ENCODE measurements around the gene EPG5.

EPG5 gene

DNA sequence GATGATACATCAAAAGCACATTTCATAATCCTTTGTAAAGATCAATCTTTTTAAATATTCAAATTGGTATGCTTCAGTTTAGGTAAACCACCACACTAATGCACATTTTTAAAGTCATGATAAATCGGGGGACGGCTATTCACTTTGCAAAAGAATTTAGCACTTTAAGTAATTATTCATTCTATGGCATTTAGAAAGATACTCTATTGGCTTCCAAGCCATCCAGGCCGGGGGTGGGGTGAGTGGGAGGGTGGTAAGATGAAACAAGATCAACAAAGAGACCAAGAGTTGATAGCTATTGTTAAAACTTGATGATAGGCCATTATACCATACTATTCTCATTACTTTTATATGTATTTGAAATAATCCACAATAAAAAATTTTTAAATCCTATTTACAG lies 41.0 kb downstream of the EPG5 start:
- peaks cover 37 to 73% of the 10 kb centered on the region in 2 donors for H3K36me3 ChIP-seq (ENCODE audit: control insufficient read depth in 1 of 2, insufficient read depth in 2 of 2, low read length in 2 of 2)

GRCh38 chr18:45923138-45923537 lies 44.0 kb downstream of the EPG5 start:
- H3K4me1 ChIP-seq (ENCODE audit: control insufficient read depth in 1 of 2, insufficient read depth in 2 of 2, low read length in 2 of 2) = no peaks in the 10 kb centered on the region
- H3K9ac ChIP-seq (ENCODE audit: low read depth in 1 of 2, low read length in 2 of 2) = no peak overlapping the region
- H3K27me3 ChIP-seq (ENCODE audit: control insufficient read depth in 1 of 2, insufficient read depth in 2 of 2, low read length in 2 of 2) = no peaks in the 10 kb centered on the region
- no peak overlapping the region for H3K27ac ChIP-seq (ENCODE audit: low read depth, low read length)
- peaks cover 31 to 72% of the 10 kb centered on the region in 2 donors for H3K36me3 ChIP-seq (ENCODE audit: control insufficient read depth in 1 of 2, insufficient read depth in 2 of 2, low read length in 2 of 2)
- H3K9me3 ChIP-seq (ENCODE audit: control insufficient read depth in 1 of 2, low read length in 2 of 2) = no peaks in the 10 kb centered on the region
- no peak overlapping the region for H3K4me3 ChIP-seq (ENCODE audit: low read depth in 1 of 2, low read length in 2 of 2)

More for the DNA sequence above, 41.0 kb downstream of the EPG5 start:
- Histone ChIP-seq H3K4me3 (ENCODE audit: low read depth in 1 of 2, low read length in 2 of 2) (no peak overlapping the region), H3K27me3 (ENCODE audit: control insufficient read depth in 1 of 2, insufficient read depth in 2 of 2, low read length in 2 of 2) (no peaks in the 10 kb centered on the region), H3K9ac (ENCODE audit: low read depth in 1 of 2, low read length in 2 of 2) (no peak overlapping the region), H3K27ac (ENCODE audit: low read depth, low read length) (no peak overlapping the region), H3K4me1 (ENCODE audit: control insufficient read depth in 1 of 2, insufficient read depth in 2 of 2, low read length in 2 of 2) (no peaks in the 10 kb centered on the region), H3K9me3 (ENCODE audit: control insufficient read depth in 1 of 2, low read length in 2 of 2) (no peaks in the 10 kb centered on the region)

GRCh38 chr18:45920367-45920766 lies 46.8 kb downstream of the EPG5 start:
- H3K4me3 ChIP-seq (ENCODE audit: low read depth in 1 of 2, low read length in 2 of 2) = no peak overlapping the region
- no peak overlapping the region for H3K27ac ChIP-seq (ENCODE audit: low read depth, low read length)
- no peaks in the 10 kb centered on the region for H3K9me3 ChIP-seq (ENCODE audit: control insufficient read depth in 1 of 2, low read length in 2 of 2)
- no peaks in the 10 kb centered on the region for H3K4me1 ChIP-seq (ENCODE audit: control insufficient read depth in 1 of 2, insufficient read depth in 2 of 2, low read length in 2 of 2)
- H3K9ac ChIP-seq (ENCODE audit: low read depth in 1 of 2, low read length in 2 of 2) = no peak overlapping the region
- peaks cover 40 to 83% of the 10 kb centered on the region in 2 donors for H3K36me3 ChIP-seq (ENCODE audit: control insufficient read depth in 1 of 2, insufficient read depth in 2 of 2, low read length in 2 of 2)
- H3K27me3 ChIP-seq (ENCODE audit: control insufficient read depth in 1 of 2, insufficient read depth in 2 of 2, low read length in 2 of 2) = no peaks in the 10 kb centered on the region

DNA sequence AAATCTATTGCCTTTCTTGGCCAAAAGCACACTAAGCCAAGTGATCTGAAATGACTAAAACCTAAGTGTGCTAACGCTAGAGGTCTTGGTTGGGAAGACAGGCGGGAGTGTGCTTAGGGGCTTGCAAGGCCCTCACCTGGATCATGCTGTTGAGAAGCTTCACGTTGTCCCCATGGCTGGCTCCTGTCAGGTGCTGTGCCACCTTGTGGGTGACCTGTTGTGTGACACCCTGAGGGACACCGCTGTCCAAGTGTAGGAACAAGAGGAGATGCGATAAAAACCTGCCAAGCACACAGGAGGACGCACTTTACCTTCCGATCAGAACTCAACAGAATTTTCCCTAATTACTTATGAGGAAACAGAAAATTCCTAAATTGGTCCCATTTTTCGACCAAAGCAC lies 50.8 kb downstream of the EPG5 start:
- Histone ChIP-seq H3K27me3 (ENCODE audit: control insufficient read depth in 1 of 2, insufficient read depth in 2 of 2, low read length in 2 of 2) (no peaks in the 10 kb centered on the region), H3K4me1 (ENCODE audit: control insufficient read depth in 1 of 2, insufficient read depth in 2 of 2, low read length in 2 of 2) (no peaks in the 10 kb centered on the region), H3K4me3 (ENCODE audit: low read depth in 1 of 2, low read length in 2 of 2) (no peak overlapping the region), H3K9me3 (ENCODE audit: control insufficient read depth in 1 of 2, low read length in 2 of 2) (no peaks in the 10 kb centered on the region), H3K36me3 (ENCODE audit: control insufficient read depth in 1 of 2, insufficient read depth in 2 of 2, low read length in 2 of 2) (peaks cover 38 to 78% of the 10 kb centered on the region in 2 donors), H3K9ac (ENCODE audit: low read depth in 1 of 2, low read length in 2 of 2) (no peak overlapping the region), H3K27ac (ENCODE audit: low read depth, low read length) (no peak overlapping the region)

GRCh38 chr18:45913276-45913675 lies 53.9 kb downstream of the EPG5 start:
- no peaks in the 10 kb centered on the region for H3K27me3 ChIP-seq (ENCODE audit: control insufficient read depth in 1 of 2, insufficient read depth in 2 of 2, low read length in 2 of 2)
- H3K9me3 ChIP-seq (ENCODE audit: control insufficient read depth in 1 of 2, low read length in 2 of 2) = no peaks in the 10 kb centered on the region
- H3K9ac ChIP-seq (ENCODE audit: low read depth in 1 of 2, low read length in 2 of 2) = no peak overlapping the region
- H3K4me3 ChIP-seq (ENCODE audit: low read depth in 1 of 2, low read length in 2 of 2) = no peak overlapping the region
- peaks cover 41 to 75% of the 10 kb centered on the region in 2 donors for H3K36me3 ChIP-seq (ENCODE audit: control insufficient read depth in 1 of 2, insufficient read depth in 2 of 2, low read length in 2 of 2)
- no peaks in the 10 kb centered on the region for H3K4me1 ChIP-seq (ENCODE audit: control insufficient read depth in 1 of 2, insufficient read depth in 2 of 2, low read length in 2 of 2)
- H3K27ac ChIP-seq (ENCODE audit: low read depth, low read length) = no peak overlapping the region

GRCh38 chr18:45910405-45911023 lies 56.6 kb downstream of the EPG5 start:
- Histone ChIP-seq H3K27ac (ENCODE audit: low read depth, low read length) (no peak overlapping the region), H3K9ac (ENCODE audit: low read depth in 1 of 2, low read length in 2 of 2) (no peak overlapping the region), H3K36me3 (ENCODE audit: control insufficient read depth in 1 of 2, insufficient read depth in 2 of 2, low read length in 2 of 2) (peaks cover 40 to 76% of the 10 kb centered on the region in 2 donors), H3K27me3 (ENCODE audit: control insufficient read depth in 1 of 2, insufficient read depth in 2 of 2, low read length in 2 of 2) (no peaks in the 10 kb centered on the region), H3K4me1 (ENCODE audit: control insufficient read depth in 1 of 2, insufficient read depth in 2 of 2, low read length in 2 of 2) (no peaks in the 10 kb centered on the region), H3K4me3 (ENCODE audit: low read depth in 1 of 2, low read length in 2 of 2) (no peak overlapping the region), H3K9me3 (ENCODE audit: control insufficient read depth in 1 of 2, low read length in 2 of 2) (no peaks in the 10 kb centered on the region)

DNA sequence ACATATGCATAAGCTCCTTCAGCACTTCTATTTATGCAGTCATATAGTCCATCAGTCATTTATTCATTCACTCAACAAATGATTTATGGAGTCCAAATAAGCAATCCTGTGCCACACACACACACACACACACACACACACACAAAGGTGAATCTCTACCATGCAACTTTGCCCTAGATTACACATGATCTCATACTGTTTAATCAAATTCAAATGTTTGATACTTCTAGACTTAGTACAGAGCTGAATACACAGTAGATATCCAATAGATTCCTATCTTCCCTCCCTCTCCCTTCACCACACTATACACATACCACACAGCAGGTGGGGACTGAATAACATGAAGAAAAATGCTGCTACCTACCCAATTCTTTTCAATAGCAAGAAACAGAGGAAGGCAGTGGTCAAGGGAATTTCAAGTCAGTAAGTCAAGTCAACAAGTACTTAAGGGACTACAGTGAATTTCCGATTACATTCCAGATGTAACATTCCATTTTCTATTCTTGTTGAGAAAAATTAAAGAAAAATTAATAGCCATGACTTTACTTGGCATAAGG lies 65.4 kb downstream of the EPG5 start:
- no peak overlapping the region for H3K27ac ChIP-seq (ENCODE audit: low read depth, low read length)
- H3K9ac ChIP-seq (ENCODE audit: low read depth in 1 of 2, low read length in 2 of 2) = no peak overlapping the region
- no peak overlapping the region for H3K4me3 ChIP-seq (ENCODE audit: low read depth in 1 of 2, low read length in 2 of 2)
- H3K4me1 ChIP-seq (ENCODE audit: control insufficient read depth in 1 of 2, insufficient read depth in 2 of 2, low read length in 2 of 2) = no peaks in the 10 kb centered on the region
- peaks cover 35 to 68% of the 10 kb centered on the region in 2 donors for H3K36me3 ChIP-seq (ENCODE audit: control insufficient read depth in 1 of 2, insufficient read depth in 2 of 2, low read length in 2 of 2)
- no peaks in the 10 kb centered on the region for H3K27me3 ChIP-seq (ENCODE audit: control insufficient read depth in 1 of 2, insufficient read depth in 2 of 2, low read length in 2 of 2)
- H3K9me3 ChIP-seq (ENCODE audit: control insufficient read depth in 1 of 2, low read length in 2 of 2) = no peaks in the 10 kb centered on the region

DNA sequence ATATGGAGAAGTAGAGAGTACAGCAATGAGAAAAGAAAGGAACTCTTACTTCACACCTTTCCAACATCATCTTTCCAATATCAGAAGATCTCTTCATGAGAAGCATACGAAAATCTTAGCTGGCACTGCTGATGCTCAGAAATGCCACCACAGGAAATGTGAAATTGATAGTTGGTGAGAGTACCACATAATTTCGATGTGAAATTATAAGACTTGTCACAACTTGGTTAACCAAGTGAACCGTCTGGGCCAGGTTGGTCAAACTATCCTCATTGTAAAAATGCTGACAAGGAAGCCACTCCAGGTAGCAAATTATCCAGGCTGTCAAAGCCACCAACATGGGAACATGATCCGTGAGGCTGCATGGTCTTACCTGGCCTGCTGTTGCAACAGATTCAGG lies 66.5 kb downstream of the EPG5 start:
- Histone ChIP-seq H3K9me3 (ENCODE audit: control insufficient read depth in 1 of 2, low read length in 2 of 2) (no peaks in the 10 kb centered on the region), H3K9ac (ENCODE audit: low read depth in 1 of 2, low read length in 2 of 2) (no peak overlapping the region), H3K27me3 (ENCODE audit: control insufficient read depth in 1 of 2, insufficient read depth in 2 of 2, low read length in 2 of 2) (no peaks in the 10 kb centered on the region), H3K4me1 (ENCODE audit: control insufficient read depth in 1 of 2, insufficient read depth in 2 of 2, low read length in 2 of 2) (no peaks in the 10 kb centered on the region), H3K27ac (ENCODE audit: low read depth, low read length) (no peak overlapping the region), H3K36me3 (ENCODE audit: control insufficient read depth in 1 of 2, insufficient read depth in 2 of 2, low read length in 2 of 2) (peaks cover 28 to 66% of the 10 kb centered on the region in 2 donors), H3K4me3 (ENCODE audit: low read depth in 1 of 2, low read length in 2 of 2) (no peak overlapping the region)

GRCh38 chr18:45896991-45897390 lies 70.1 kb downstream of the EPG5 start:
- Histone ChIP-seq H3K4me1 (ENCODE audit: control insufficient read depth in 1 of 2, insufficient read depth in 2 of 2, low read length in 2 of 2) (no peaks in the 10 kb centered on the region), H3K9me3 (ENCODE audit: control insufficient read depth in 1 of 2, low read length in 2 of 2) (no peaks in the 10 kb centered on the region), H3K9ac (ENCODE audit: low read depth in 1 of 2, low read length in 2 of 2) (no peak overlapping the region), H3K4me3 (ENCODE audit: low read depth in 1 of 2, low read length in 2 of 2) (no peak overlapping the region), H3K36me3 (ENCODE audit: control insufficient read depth in 1 of 2, insufficient read depth in 2 of 2, low read length in 2 of 2) (peaks cover 18 to 67% of the 10 kb centered on the region in 2 donors), H3K27me3 (ENCODE audit: control insufficient read depth in 1 of 2, insufficient read depth in 2 of 2, low read length in 2 of 2) (no peaks in the 10 kb centered on the region), H3K27ac (ENCODE audit: low read depth, low read length) (no peak overlapping the region)

- no peaks in the 10 kb centered on the region for H3K4me1 ChIP-seq (ENCODE audit: control insufficient read depth in 1 of 2, insufficient read depth in 2 of 2, low read length in 2 of 2)
- peaks cover 18 to 62% of the 10 kb centered on the region in 2 donors for H3K36me3 ChIP-seq (ENCODE audit: control insufficient read depth in 1 of 2, insufficient read depth in 2 of 2, low read length in 2 of 2)
- H3K27me3 ChIP-seq (ENCODE audit: control insufficient read depth in 1 of 2, insufficient read depth in 2 of 2, low read length in 2 of 2) = no peaks in the 10 kb centered on the region
- H3K4me3 ChIP-seq (ENCODE audit: low read depth in 1 of 2, low read length in 2 of 2) = no peak overlapping the region
- no peak overlapping the region for H3K9ac ChIP-seq (ENCODE audit: low read depth in 1 of 2, low read length in 2 of 2)
- H3K9me3 ChIP-seq (ENCODE audit: control insufficient read depth in 1 of 2, low read length in 2 of 2) = no peaks in the 10 kb centered on the region
- H3K27ac ChIP-seq (ENCODE audit: low read depth, low read length) = no peak overlapping the region
Measured at GRCh38 chr18:45896452-45896851, 70.7 kb downstream of the EPG5 start.
